Measurements from ENCODE around the gene UGT1A8. TPM values are rescaled to one million over a fixed set of nuclear protein-coding genes. Genes with fewer than 3 reads are reported as not detected.
"Not testable (repeated sequence)": the region's sequence is repeated elsewhere in the genome, so short reads cannot be mapped to it uniquely, and the experiment has no call there.

Gene UGT1A8
- total RNA-seq, 1 donor, result not detected

DNA sequence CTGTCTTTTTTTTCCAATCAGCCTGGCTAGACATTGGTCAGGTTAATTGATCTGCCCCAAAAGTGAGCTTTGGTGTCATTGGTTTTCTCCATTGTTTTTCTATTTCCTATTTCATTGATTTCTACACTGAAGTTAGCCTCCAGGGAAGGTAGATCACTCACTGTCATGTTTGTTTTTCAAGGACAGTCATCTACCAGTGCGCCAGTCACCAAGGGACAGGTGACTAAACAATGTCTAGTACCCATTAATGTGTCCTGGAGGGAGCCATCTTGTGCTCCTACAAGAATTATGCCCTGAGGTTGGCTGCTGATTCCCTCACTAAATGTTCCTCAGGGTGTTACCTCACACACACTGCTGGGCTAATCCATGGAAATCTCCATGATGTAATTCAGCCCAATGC, 33.2 kb upstream of the UGT1A8 start:
- Histone ChIP-seq H3K79me2 (ENCODE audit: insufficient read depth, low read length) (no peaks in the 10 kb centered on the region), H3K36me3 (ENCODE audit: insufficient read depth, low read length) (no peaks in the 10 kb centered on the region), H3K27ac (ENCODE audit: low read depth, low read length) (no peak overlapping the region), H4K20me1 (ENCODE audit: insufficient read depth, low read length) (no peaks in the 10 kb centered on the region), H3K9me3 (ENCODE audit: low read depth, low read length) (no peaks in the 10 kb centered on the region), H3K27me3 (ENCODE audit: insufficient read depth, low read length) (peaks cover 6% of the 10 kb centered on the region), H2AFZ (ENCODE audit: low read length) (no peak overlapping the region), H3K4me2 (ENCODE audit: insufficient read depth, low read length) (no peak overlapping the region), H3K4me1 (ENCODE audit: insufficient read depth, low read length) (no peaks in the 10 kb centered on the region), H3K4me3 (ENCODE audit: insufficient read depth, low read length) (no peak overlapping the region)
- TF ChIP-seq, protein P1, sequence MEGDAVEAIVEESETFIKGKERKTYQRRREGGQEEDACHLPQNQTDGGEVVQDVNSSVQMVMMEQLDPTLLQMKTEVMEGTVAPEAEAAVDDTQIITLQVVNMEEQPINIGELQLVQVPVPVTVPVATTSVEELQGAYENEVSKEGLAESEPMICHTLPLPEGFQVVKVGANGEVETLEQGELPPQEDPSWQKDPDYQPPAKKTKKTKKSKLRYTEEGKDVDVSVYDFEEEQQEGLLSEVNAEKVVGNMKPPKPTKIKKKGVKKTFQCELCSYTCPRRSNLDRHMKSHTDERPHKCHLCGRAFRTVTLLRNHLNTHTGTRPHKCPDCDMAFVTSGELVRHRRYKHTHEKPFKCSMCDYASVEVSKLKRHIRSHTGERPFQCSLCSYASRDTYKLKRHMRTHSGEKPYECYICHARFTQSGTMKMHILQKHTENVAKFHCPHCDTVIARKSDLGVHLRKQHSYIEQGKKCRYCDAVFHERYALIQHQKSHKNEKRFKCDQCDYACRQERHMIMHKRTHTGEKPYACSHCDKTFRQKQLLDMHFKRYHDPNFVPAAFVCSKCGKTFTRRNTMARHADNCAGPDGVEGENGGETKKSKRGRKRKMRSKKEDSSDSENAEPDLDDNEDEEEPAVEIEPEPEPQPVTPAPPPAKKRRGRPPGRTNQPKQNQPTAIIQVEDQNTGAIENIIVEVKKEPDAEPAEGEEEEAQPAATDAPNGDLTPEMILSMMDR (IDR thresholded peaks at IDR 0.05; ENCODE audit: extremely low read depth, low read depth, low read length), result no peak
- no peak for DNase-seq (ENCODE audit: insufficient read length, low spot score, missing footprints)

DNA sequence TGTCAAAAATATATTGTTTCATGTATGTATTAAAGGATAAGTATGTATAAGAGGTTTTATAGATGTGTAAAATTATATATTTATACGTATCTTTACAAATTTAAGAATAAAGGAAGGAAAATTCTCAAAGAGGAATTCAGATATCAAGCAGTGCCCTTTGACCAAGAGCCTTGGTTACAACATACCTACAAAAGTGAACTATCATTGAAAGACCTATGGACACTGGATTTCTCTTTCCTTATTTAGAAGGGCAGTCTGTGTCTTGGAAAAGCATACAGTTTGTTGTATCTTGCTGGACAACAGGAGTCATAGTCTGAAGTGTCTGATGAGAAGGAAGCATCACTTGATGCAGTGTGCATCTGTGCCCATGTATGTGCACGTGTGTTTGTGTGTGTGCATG, 29.0 kb upstream of the UGT1A8 start:
- Histone ChIP-seq H3K27me3 (ENCODE audit: insufficient read depth, low read length) (peaks cover 6% of the 10 kb centered on the region), H3K4me2 (ENCODE audit: insufficient read depth, low read length) (no peak overlapping the region), H3K9me3 (ENCODE audit: low read depth, low read length) (no peaks in the 10 kb centered on the region), H3K4me1 (ENCODE audit: insufficient read depth, low read length) (no peaks in the 10 kb centered on the region), H3K27ac (ENCODE audit: low read depth, low read length) (no peak overlapping the region), H3K4me3 (ENCODE audit: insufficient read depth, low read length) (no peak overlapping the region), H2AFZ (ENCODE audit: low read length) (no peak overlapping the region), H3K36me3 (ENCODE audit: insufficient read depth, low read length) (no peaks in the 10 kb centered on the region), H3K79me2 (ENCODE audit: insufficient read depth, low read length) (no peaks in the 10 kb centered on the region), H4K20me1 (ENCODE audit: insufficient read depth, low read length) (no peaks in the 10 kb centered on the region)
- no peak for DNase-seq (ENCODE audit: insufficient read length, low spot score, missing footprints)
- TF ChIP-seq, protein P1 (IDR thresholded peaks at IDR 0.05; ENCODE audit: extremely low read depth, low read depth, low read length), result no peak

DNA sequence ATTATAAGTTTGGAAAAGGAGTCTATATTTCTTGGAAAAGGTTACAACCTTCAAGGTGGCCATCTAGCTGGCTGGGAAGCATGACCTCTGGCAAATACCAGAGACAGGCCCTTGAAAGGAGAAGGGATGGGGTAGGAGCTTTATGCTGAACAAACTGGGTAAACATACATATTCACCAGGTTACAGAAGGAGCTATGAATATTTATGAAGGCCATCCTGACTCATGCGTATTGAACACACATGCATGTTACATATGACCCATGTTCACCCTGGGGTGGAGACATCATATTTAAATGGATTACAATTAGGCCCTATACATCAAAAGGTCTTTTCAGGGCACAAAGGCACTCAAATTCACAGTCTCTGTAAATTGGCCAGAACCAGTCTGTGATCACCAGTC, 24.7 kb upstream of the UGT1A8 start:
- H3K36me3 ChIP-seq (ENCODE audit: insufficient read depth, low read length); H2AFZ ChIP-seq (ENCODE audit: low read length); H3K27ac ChIP-seq (ENCODE audit: low read depth, low read length); DNase-seq (ENCODE audit: insufficient read length, low spot score, missing footprints); H3K9me3 ChIP-seq (ENCODE audit: low read depth, low read length); H3K4me1 ChIP-seq (ENCODE audit: insufficient read depth, low read length); H3K27me3 ChIP-seq (ENCODE audit: insufficient read depth, low read length); H3K79me2 ChIP-seq (ENCODE audit: insufficient read depth, low read length); H4K20me1 ChIP-seq (ENCODE audit: insufficient read depth, low read length); H3K4me2 ChIP-seq (ENCODE audit: insufficient read depth, low read length); H3K4me3 ChIP-seq (ENCODE audit: insufficient read depth, low read length): not testable (repeated sequence)

DNA sequence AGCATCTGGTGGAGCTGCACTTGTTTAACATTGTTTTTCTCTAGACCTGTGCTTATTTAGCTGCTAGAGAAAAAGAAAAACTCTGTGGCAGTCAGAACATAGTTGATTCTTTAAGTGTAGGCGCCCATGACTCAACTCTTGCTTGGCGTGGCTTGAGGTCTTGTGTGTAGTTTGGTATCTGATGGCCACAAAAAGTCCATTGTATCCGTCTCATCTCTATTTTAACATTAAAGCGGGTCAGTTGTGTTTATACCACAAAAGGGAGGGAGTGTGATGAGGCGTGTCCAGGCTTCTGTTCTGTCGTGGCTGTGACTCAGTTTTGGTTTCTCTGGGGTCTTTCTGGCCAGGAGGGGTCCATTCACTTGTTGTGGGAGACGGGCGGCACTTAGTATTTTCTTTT, 24.2 kb upstream of the UGT1A8 start:
- Histone ChIP-seq H3K27me3 (ENCODE audit: insufficient read depth, low read length) (peaks cover 3% of the 10 kb centered on the region), H3K4me2 (ENCODE audit: insufficient read depth, low read length) (no peak overlapping the region), H2AFZ (ENCODE audit: low read length) (no peak overlapping the region), H3K36me3 (ENCODE audit: insufficient read depth, low read length) (no peaks in the 10 kb centered on the region), H4K20me1 (ENCODE audit: insufficient read depth, low read length) (no peaks in the 10 kb centered on the region), H3K79me2 (ENCODE audit: insufficient read depth, low read length) (no peaks in the 10 kb centered on the region), H3K4me3 (ENCODE audit: insufficient read depth, low read length) (no peak overlapping the region), H3K4me1 (ENCODE audit: insufficient read depth, low read length) (no peaks in the 10 kb centered on the region), H3K9me3 (ENCODE audit: low read depth, low read length) (no peaks in the 10 kb centered on the region), H3K27ac (ENCODE audit: low read depth, low read length) (no peak overlapping the region)
- TF ChIP-seq, protein P1 (IDR thresholded peaks at IDR 0.05; ENCODE audit: extremely low read depth, low read depth, low read length), result no peak
- DNase-seq (ENCODE audit: insufficient read length, low spot score, missing footprints), result no peak
